Measurements from ENCODE around the gene DNAJC15.

The DNAJC15 gene

DNA sequence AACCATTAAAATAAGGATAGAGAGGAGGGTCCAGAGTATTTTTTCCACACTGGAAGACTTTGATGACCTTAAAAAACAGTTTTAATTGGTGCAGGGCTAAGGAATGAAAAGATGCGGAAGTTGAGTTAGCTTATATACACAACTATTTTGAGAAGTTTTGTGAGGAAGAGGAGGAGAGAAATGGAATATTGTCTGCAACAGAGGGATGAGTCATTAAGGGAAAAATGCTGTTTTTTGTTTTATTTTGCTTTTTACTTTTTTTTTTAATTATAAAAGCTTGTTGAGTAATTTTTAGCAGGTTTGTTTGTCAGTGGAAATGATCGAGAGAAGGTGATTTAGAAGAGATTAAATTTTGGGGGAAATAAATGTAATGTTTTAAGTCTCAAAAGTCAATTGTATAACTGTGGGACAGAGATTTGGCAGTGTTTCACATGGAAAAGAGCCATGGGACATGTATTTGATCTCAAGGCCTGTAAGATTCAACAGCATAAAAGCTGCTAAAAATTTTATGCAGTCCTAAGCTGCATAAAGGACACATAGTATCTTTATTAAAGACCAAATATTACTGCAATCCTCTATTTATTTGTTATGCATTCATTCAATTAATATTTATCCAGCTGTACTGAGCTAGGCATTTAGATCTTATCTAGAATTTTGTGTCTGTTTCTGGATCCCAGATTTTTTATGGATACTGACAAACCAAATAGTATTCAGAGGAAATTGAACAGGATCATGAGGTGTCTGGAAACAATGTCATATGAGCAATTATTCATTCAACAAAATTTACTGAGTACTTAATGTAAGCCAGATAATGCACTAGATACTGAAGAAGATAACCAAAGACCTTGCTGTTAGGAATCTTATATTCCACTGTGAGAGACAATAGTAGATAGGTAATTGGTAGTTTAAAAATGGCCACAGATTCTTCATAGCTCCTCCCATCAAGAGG, 72.7 kb downstream of the DNAJC15 start:
- no peak overlapping the region for H3K4me3 ChIP-seq (replicated peaks; ENCODE audit: low read depth, low read length)
- no peak for TF ChIP-seq CTCF (IDR thresholded peaks at IDR 0.05; ENCODE audit: insufficient read depth, low read length, poor library complexity, severe bottlenecking)
- no peaks in the 10 kb centered on the region for H3K27me3 ChIP-seq (replicated peaks; ENCODE audit: control insufficient read depth, insufficient read depth, low read length)
- H3K36me3 ChIP-seq (ENCODE audit: control insufficient read depth, insufficient read depth, low read length): no peaks in the 10 kb centered on the region
- no peak for DNase-seq (ENCODE audit: extremely low read depth, insufficient read length)

DNA sequence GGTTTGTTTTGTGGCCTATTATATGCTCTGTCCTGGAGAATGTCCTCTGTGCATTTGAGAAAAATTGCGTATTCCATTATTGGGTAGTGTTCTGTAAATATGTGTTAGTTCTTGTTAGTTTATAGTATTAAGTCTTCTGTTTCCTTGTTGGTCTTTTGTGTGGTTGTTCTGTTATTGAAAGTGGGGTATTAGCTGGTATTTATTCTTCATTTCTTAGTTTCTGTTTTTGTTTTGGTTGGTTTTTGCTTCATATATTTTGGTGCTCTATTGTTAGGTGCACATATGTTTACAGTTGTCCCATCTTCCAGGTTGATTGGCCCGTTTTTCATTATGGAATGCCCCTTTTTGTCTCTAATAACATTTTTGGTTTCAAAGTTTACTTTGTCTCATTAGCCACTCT, 77.3 kb downstream of the DNAJC15 start:
- Histone ChIP-seq H3K4me3 (replicated peaks; ENCODE audit: low read depth, low read length) (no peak overlapping the region), H3K27me3 (replicated peaks; ENCODE audit: control insufficient read depth, insufficient read depth, low read length) (no peaks in the 10 kb centered on the region), H3K36me3 (ENCODE audit: control insufficient read depth, insufficient read depth, low read length) (no peaks in the 10 kb centered on the region)
- no peak for TF ChIP-seq CTCF (IDR thresholded peaks at IDR 0.05; ENCODE audit: insufficient read depth, low read length, poor library complexity, severe bottlenecking)
- DNase-seq (ENCODE audit: extremely low read depth, insufficient read length): no peak

DNA sequence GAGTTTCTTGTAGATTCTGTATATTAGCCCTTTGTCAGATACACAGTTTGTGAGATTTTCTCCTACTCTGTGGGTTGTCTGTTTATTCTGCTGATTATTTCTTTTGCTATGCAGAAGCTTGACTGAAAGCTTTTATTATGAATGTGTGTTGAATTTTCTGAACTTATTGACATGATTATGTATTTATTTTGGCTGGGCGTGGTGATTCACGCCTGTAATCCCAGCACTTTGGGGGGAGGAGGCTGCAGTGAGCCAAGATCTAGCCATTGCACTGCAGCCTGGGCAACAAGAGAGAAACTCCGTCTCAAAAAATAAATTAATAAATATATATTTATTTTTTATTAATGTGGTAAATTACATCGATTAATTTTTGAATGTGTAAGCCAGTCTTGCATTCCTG, 78.9 kb downstream of the DNAJC15 start:
- TF ChIP-seq CTCF (IDR thresholded peaks at IDR 0.05; ENCODE audit: insufficient read depth, low read length, poor library complexity, severe bottlenecking): no peak
- no peaks in the 10 kb centered on the region for H3K36me3 ChIP-seq (ENCODE audit: control insufficient read depth, insufficient read depth, low read length)
- no peaks in the 10 kb centered on the region for H3K27me3 ChIP-seq (replicated peaks; ENCODE audit: control insufficient read depth, insufficient read depth, low read length)
- no peak overlapping the region for H3K4me3 ChIP-seq (replicated peaks; ENCODE audit: low read depth, low read length)
- no peak for DNase-seq (ENCODE audit: extremely low read depth, insufficient read length)

DNA sequence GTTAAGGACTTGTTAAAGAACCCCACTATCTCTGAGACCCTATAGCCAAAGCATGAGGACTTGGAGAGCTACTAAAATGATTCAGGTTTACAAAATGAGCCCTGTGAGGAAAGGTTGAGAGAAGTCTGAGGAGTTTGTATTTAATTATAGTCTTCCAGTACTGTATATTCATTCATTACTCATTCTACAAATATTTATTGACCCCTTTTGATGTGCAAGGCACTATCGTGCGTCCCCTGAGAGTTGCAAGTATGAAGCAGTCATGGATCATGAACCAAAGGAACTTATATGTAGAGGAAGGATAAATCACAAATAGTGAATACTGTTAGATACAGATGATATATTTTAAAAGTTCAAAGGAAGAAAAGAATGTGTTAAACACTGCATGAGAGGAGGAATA, 84.4 kb downstream of the DNAJC15 start:
- no peak for DNase-seq (ENCODE audit: extremely low read depth, insufficient read length)

DNA sequence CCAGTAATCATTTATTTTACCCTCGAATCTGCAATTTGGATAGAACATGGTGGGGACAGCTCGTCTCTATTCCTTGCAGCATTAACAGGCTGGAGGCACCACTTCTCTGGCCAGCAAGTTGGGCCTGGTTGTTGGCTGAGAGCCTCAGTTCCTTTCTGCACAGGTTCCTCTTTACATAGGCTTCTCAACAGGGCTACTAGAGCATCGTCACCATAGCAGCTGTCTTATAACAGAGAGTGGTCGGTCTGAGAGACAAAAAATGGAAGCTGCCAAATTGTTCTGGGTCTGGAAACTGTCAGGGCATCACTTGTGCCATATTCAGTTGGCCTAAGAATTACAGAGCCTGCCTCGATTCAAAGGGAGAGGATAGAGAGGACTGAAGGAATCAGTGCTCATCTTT, 86.7 kb downstream of the DNAJC15 start:
- H3K27me3 ChIP-seq (replicated peaks; ENCODE audit: control insufficient read depth, insufficient read depth, low read length): no peaks in the 10 kb centered on the region
- DNase-seq (ENCODE audit: extremely low read depth, insufficient read length): no peak
- no peak for TF ChIP-seq CTCF (IDR thresholded peaks at IDR 0.05; ENCODE audit: insufficient read depth, low read length, poor library complexity, severe bottlenecking)
- no peak overlapping the region for H3K4me3 ChIP-seq (replicated peaks; ENCODE audit: low read depth, low read length)
- H3K36me3 ChIP-seq (ENCODE audit: control insufficient read depth, insufficient read depth, low read length): no peaks in the 10 kb centered on the region

More for the DNA sequence above, 84.4 kb downstream of the DNAJC15 start:
- no peaks in the 10 kb centered on the region for H3K27me3 ChIP-seq (replicated peaks; ENCODE audit: control insufficient read depth, insufficient read depth, low read length)
- no peak overlapping the region for H3K4me3 ChIP-seq (replicated peaks; ENCODE audit: low read depth, low read length)
- no peak for TF ChIP-seq CTCF (IDR thresholded peaks at IDR 0.05; ENCODE audit: insufficient read depth, low read length, poor library complexity, severe bottlenecking)
- no peaks in the 10 kb centered on the region for H3K36me3 ChIP-seq (ENCODE audit: control insufficient read depth, insufficient read depth, low read length)
